Immature natural killer cell (primary cell): Measurements from ENCODE around the gene LRMDA. TPM values are rescaled to one million over a fixed set of nuclear protein-coding genes. Genes with fewer than 3 reads are reported as not detected.

Source experiments
- DNase-seq, 3 donors: peaks; one replicate each; pipeline ENCODE4 v3.0.0; 2022; ENCODE audit warnings: mixed read lengths in 1 of 3
- H3K27ac Mint-ChIP-seq, 6 donors: one replicate each; pipeline ENCODE4 v1.8.0; 2020; ENCODE audit warnings: mixed read lengths in 6 of 6, mild to moderate bottlenecking in 5 of 6, inconsistent platforms in 4 of 6, moderate library complexity in 3 of 6
- H3K27me3 Mint-ChIP-seq, 3 donors: one replicate each; pipeline ENCODE4 v1.8.0; 2020 to 2021; ENCODE audit warnings: low read depth in 3 of 3, mild to moderate bottlenecking in 3 of 3, mixed read lengths in 3 of 3, moderate library complexity in 3 of 3, inconsistent platforms in 1 of 3
- H3K36me3 Mint-ChIP-seq, 3 donors: one replicate each; pipeline ENCODE4 v1.8.0; 2020; ENCODE audit warnings: mixed read lengths in 3 of 3, inconsistent platforms in 2 of 3, mild to moderate bottlenecking in 2 of 3
- H3K4me1 Mint-ChIP-seq, 2 donors: one replicate each; pipeline ENCODE4 v1.8.0; 2020; ENCODE audit warnings: inconsistent platforms in 2 of 2, mild to moderate bottlenecking in 2 of 2, mixed read lengths in 2 of 2, moderate library complexity in 1 of 2
- H3K4me3 Mint-ChIP-seq, 5 donors: one replicate each; pipeline ENCODE4 v1.8.0; 2020; ENCODE audit warnings: mild to moderate bottlenecking in 5 of 5, mixed read lengths in 5 of 5, inconsistent platforms in 3 of 5, moderate library complexity in 3 of 5
- H3K9me3 Mint-ChIP-seq, 6 donors: one replicate each; pipeline ENCODE4 v1.8.0; 2020; ENCODE audit warnings: mild to moderate bottlenecking in 6 of 6, mixed read lengths in 6 of 6, inconsistent platforms in 4 of 6, moderate library complexity in 3 of 6
- polyA plus RNA-seq, 3 donors: library from polyadenylated mRNA; unstranded; fragments of 300-500 nt; fragmentation: Illumina TruSeq; gene quantifications; one replicate each; pipeline ENCODE4 v1.2.3, GENCODE V29; 2021

LRMDA gene
- polyA plus RNA-seq, 3 donors from 2014 or later, result 1.7 to 14.2 (median 2.3) TPM

DNA sequence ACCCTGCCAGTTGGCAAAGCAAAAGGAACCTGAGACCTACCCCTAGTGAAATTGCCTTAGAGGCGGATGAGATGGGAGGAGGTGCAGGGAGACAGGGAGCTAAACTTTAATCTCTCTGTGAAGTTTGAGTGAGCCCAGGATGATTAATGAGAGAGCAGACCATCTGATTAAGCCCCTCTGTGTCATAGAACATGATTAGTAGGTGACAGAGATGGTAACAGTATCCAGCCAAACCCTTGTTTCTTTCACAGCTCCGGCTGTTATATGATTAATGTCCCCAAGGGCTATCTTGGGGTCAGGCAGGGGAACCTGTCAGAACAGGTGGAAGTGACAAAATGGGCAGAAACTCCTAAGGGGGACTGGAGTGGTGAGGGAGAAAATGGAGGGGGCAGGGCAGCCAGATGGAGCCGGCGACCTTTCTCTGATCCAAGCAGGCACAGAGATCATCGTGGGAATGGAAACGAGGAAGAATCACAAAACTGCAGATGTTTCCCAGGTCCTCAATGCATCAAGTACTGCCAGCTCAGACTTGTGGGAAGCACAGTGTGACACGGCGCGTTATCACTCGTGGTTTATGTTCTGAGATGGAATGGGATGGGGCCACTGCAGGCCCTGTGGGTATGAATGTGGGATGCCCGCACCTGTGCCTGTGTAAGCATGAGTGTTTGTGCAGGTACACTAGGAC lies 684.2 kb downstream of the LRMDA start:
- DNase-seq, result no peak
- no peaks in the 10 kb centered on the region for H3K4me1 Mint-ChIP-seq
- H3K36me3 Mint-ChIP-seq, result no peaks in the 10 kb centered on the region
- peaks cover 0 to 1% (median 0%) of the 10 kb centered on the region in 6 donors for H3K9me3 Mint-ChIP-seq
- H3K4me3 Mint-ChIP-seq, result no peak overlapping the region
- no peak overlapping the region for H3K27ac Mint-ChIP-seq
- peaks cover 0 to 2% (median 0%) of the 10 kb centered on the region in 3 donors for H3K27me3 Mint-ChIP-seq

DNA sequence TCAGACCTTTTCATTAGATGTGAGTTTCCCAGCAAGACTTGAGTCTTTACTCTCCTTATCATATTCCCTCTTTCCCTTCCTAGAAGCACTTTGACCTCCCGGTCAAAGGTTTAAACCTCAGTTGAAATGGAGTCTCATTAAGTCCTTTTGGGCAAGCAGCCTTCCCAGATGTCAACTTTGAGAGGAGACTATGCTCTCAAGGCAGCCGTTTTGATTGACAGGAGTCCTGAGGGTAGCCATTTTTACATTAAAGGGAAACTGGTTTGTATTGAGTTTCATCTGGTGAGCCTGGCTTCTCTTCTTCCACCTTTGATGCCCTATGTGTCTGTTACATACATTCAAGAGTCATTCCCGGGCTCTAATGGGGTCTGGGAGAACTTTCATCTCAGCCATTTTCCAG lies 685.1 kb downstream of the LRMDA start:
- H3K4me1 Mint-ChIP-seq, result no peaks in the 10 kb centered on the region
- peaks cover 0 to 1% (median 0%) of the 10 kb centered on the region in 6 donors for H3K9me3 Mint-ChIP-seq
- no peak for DNase-seq

DNA sequence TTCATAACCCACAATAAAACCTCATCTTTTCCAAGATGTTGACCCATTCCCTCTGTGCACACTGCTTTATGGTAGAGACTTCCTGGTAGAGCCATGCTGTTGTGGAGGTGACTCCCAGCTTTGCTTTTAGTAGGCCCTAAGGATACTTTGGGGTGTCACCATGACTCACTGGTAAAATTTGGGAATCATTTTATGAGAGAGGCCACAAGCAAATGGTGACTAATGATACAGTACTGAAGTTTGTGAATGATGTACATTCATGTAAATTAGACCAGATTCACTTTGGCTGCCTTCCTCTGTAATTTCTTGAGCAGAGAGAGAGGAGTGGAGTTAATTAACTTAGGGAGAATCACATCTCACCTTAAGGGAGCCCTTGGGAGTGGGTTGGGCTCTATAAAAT lies 686.5 kb downstream of the LRMDA start:
- Mint-ChIP-seq H3K27ac (no peak overlapping the region), H3K4me1 (no peaks in the 10 kb centered on the region), H3K9me3 (peaks cover 0 to 1% (median 0%) of the 10 kb centered on the region in 6 donors), H3K27me3 (peaks cover 0 to 2% (median 0%) of the 10 kb centered on the region in 3 donors), H3K36me3 (no peaks in the 10 kb centered on the region), H3K4me3 (no peak overlapping the region)
- no peak for DNase-seq

More for the DNA sequence above, 685.1 kb downstream of the LRMDA start:
- H3K36me3 Mint-ChIP-seq, result no peaks in the 10 kb centered on the region
- H3K27ac Mint-ChIP-seq, result no peak overlapping the region
- no peak overlapping the region for H3K4me3 Mint-ChIP-seq
- H3K27me3 Mint-ChIP-seq, result peaks cover 0 to 2% (median 2%) of the 10 kb centered on the region in 3 donors

DNA sequence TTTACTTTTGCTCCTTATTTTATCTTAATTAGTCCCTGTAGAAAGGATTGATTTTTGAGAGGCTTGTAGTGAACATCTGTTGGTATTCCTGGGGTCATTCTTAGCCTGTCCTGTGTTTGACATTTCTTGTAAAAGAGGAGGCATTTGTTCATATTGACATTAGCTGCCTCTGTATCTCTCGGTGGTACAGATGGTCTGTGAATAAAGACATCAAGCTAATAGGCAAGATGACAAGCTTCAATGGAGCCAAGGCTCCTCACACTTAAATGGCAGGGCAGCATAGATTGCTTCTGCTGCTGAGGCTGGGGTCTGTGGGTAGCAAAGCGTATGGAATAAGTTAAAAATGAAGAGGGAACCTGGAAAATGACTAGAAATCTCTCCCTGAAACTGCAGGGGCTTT lies 687.6 kb downstream of the LRMDA start:
- no peak for DNase-seq
- H3K9me3 Mint-ChIP-seq, result no peaks in the 10 kb centered on the region
- H3K27me3 Mint-ChIP-seq, result peaks cover 0 to 2% (median 0%) of the 10 kb centered on the region in 3 donors
- no peaks in the 10 kb centered on the region for H3K4me1 Mint-ChIP-seq
- no peak overlapping the region for H3K27ac Mint-ChIP-seq
- H3K36me3 Mint-ChIP-seq, result no peaks in the 10 kb centered on the region
- no peak overlapping the region for H3K4me3 Mint-ChIP-seq

DNA sequence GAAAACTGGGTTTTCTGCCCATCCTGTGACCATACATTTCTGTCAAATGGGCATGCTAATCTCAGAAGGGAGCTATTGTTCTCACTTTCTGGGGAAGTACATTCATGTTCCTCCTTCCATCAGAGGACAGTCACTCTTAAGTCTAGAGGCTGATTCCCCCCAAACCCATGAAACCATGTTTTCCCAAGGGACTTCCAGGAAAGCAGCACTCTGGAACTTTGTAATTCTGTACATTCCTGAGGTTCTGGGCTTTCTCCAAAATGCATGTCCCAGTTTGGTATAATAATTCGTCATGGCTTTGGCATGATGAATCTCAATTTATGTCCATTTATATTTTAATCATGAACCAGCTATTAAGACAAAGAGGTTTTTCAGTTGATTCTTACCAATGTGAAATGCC lies 688.1 kb downstream of the LRMDA start:
- H3K4me1 Mint-ChIP-seq, result no peaks in the 10 kb centered on the region
- no peak overlapping the region for H3K4me3 Mint-ChIP-seq
- H3K27ac Mint-ChIP-seq, result no peak overlapping the region
- H3K36me3 Mint-ChIP-seq, result no peaks in the 10 kb centered on the region
- H3K9me3 Mint-ChIP-seq, result no peaks in the 10 kb centered on the region
- peaks cover 0 to 2% (median 0%) of the 10 kb centered on the region in 3 donors for H3K27me3 Mint-ChIP-seq
- DNase-seq, result no peak

DNA sequence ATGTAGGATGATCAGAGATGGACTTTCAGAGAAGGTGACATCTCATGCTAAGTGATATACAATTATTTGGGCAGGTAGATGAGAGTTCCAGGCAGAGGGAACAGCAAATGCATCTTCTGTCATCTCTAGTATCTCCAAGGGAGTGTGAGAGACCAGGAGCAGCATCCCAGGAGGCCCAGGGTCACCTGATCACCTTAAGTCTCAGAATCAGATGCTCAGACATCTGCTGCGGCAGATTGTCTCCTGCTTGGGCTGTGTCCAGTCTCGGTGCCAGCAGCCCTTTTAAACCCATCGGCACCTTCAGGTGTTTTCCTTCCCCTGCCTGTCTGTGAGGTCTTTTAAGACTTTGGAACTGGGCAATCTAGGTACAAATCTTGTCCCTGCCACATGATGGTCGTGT lies 690.6 kb downstream of the LRMDA start:
- H3K4me3 Mint-ChIP-seq, result no peak overlapping the region
- peaks cover 0 to 2% (median 0%) of the 10 kb centered on the region in 3 donors for H3K27me3 Mint-ChIP-seq
- DNase-seq, result no peak
- peaks cover 0 to 3% (median 0%) of the 10 kb centered on the region in 6 donors for H3K9me3 Mint-ChIP-seq
- H3K27ac Mint-ChIP-seq, result no peak overlapping the region
- H3K36me3 Mint-ChIP-seq, result no peaks in the 10 kb centered on the region
- no peaks in the 10 kb centered on the region for H3K4me1 Mint-ChIP-seq

DNA sequence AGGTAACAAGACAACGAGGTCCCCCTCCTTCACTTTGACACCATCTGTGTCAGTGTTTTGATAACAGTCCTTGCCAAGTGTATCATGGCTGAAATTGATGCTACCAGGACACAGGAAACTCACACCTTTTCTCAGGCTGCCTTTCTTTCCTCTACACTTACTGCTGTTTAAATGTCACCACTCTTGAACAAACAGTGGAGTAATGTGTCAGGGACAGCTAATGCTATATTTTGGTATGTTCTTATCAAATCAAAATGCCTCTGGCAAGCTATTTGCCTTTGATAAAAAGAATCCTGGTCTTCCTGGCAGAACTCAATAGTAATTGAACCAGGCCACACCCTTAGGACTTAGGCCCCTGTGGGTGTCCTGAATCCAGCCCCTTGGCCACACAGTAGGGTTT lies 692.9 kb downstream of the LRMDA start:
- Mint-ChIP-seq H3K4me3 (no peak overlapping the region), H3K27me3 (peaks cover 0 to 6% (median 2%) of the 10 kb centered on the region in 3 donors), H3K9me3 (peaks cover 0 to 5% (median 0%) of the 10 kb centered on the region in 6 donors), H3K36me3 (no peaks in the 10 kb centered on the region), H3K27ac (no peak overlapping the region), H3K4me1 (no peaks in the 10 kb centered on the region)
- no peak for DNase-seq

DNA sequence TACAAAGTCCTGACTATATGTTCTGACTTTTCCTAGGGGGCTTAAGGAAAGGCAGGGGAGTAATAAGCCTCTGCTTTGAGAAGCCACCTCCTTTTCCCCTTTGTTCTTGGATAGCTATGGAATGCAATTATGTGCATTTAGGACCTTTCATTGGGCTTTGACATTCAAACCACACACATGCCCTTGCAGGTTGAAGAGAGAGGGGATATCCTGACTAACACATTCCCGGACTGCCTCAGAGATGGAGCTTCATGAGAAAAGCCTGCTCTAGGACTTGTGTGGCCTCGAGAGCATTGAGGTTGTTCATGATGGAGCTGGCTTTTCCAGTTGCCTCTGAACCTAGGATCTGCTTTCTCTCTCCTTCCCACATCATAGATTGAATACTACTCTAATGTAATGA lies 694.5 kb downstream of the LRMDA start:
- H3K27ac Mint-ChIP-seq, result no peak overlapping the region

DNA sequence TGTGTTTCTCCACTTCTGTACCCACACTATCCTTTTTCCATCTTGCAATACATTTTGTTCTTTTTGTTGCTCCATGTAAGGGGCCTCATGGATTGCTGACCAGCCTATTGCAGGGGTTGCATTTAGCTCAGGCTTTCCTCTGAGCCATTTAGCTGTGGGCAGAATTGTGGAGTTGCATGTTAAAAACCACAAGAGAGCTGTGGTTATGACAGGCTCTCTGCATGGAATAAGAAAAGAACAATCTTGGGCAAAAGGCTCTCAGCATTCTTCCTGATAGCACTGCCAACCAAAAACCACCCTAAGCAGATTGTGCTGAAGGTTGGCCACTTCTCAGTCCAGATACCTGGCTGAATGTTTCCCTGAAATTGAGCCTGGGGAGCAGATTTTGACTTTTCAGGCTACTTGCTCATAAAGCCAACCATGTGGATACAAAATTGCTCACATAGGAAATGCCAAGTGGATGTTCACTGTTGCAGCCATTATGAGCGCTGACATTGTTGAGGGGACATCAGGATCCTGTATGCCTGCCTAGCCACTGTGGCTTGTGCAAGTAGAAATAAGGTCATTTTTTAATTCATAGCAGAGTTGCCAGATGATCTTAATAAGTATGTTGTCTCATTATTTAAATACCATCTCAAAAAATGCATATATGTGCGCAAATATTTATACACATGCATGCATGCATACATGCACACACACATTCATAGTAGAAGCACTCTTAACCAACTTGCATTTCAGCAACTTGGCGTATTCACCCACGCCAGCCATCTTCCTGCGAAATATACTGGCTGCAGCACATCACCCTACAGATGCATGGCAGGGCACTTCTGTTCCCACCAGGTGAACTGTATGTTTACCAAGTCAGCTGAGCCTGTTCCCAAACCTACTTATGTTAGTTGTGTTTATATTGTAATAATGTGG lies 695.4 kb downstream of the LRMDA start:
- DNase-seq, result no peak
- Mint-ChIP-seq H3K9me3 (peaks cover 0 to 5% (median 0%) of the 10 kb centered on the region in 6 donors), H3K27me3 (peaks cover 0 to 3% (median 2%) of the 10 kb centered on the region in 3 donors), H3K36me3 (no peaks in the 10 kb centered on the region), H3K4me1 (no peaks in the 10 kb centered on the region), H3K27ac (no peak overlapping the region), H3K4me3 (no peak overlapping the region)

More for the DNA sequence above, 694.5 kb downstream of the LRMDA start:
- no peaks in the 10 kb centered on the region for H3K36me3 Mint-ChIP-seq
- no peaks in the 10 kb centered on the region for H3K4me1 Mint-ChIP-seq
- peaks cover 0 to 6% (median 2%) of the 10 kb centered on the region in 3 donors for H3K27me3 Mint-ChIP-seq
- no peak for DNase-seq
- no peak overlapping the region for H3K4me3 Mint-ChIP-seq
- peaks cover 0 to 5% (median 0%) of the 10 kb centered on the region in 6 donors for H3K9me3 Mint-ChIP-seq

DNA sequence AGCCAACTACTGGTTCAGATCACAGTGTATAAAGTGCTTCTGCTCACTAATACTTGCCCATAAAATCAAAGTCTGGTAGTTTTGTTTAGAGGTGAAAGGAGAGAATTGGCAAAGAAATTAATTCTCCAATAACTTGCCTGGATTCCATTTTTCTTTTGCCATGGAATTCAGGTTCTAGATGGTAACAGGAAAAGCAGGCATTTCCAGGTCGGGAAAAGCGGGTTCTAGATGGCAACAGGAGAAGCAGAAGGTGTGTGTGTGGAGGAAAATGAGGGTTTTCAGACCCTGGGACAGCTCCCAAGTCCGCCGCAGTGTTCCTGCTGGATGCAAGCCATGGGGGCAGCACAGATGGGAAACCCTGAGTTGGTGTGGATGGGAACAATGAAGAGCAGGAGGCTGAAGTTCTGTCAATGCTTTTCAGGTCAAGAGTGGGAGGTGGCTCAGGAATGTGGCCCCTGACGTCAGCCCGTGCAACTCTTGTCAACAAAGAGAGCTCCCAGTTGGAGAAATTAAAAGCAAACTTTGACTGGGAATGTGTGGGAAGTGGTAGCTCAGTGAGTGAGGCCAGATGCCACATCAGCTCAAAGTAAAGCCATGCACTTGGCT lies 696.7 kb downstream of the LRMDA start:
- H3K27ac Mint-ChIP-seq, result no peak overlapping the region
- H3K9me3 Mint-ChIP-seq, result peaks cover 0 to 5% (median 0%) of the 10 kb centered on the region in 6 donors
- H3K4me1 Mint-ChIP-seq, result no peaks in the 10 kb centered on the region
- no peak for DNase-seq
- no peak overlapping the region for H3K4me3 Mint-ChIP-seq
- H3K27me3 Mint-ChIP-seq, result peaks cover 1 to 3% (median 2%) of the 10 kb centered on the region in 3 donors
- no peaks in the 10 kb centered on the region for H3K36me3 Mint-ChIP-seq

DNA sequence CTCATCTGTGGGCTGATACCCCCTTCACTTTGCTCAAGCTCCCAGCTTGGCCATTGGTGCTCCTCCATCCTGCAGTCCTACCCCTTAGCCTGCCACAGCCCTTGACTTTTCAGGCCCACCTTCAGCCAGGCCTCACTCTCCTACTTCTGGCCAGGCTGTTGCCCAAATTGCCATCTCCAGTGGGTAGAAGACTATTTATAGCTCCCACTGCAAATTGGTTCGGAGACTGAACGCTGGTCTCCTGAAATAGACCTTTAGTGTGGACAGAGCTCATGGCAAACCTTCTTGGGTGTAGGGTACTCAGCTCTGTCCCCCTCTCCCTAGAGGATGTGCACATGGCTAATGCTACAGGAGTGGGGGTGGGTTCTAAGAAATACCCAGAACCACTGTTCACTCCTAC lies 697.8 kb downstream of the LRMDA start:
- no peaks in the 10 kb centered on the region for H3K4me1 Mint-ChIP-seq
- DNase-seq, result no peak
- H3K36me3 Mint-ChIP-seq, result no peaks in the 10 kb centered on the region
- peaks cover 1 to 3% (median 2%) of the 10 kb centered on the region in 3 donors for H3K27me3 Mint-ChIP-seq
- peaks cover 0 to 5% (median 0%) of the 10 kb centered on the region in 6 donors for H3K9me3 Mint-ChIP-seq
- no peak overlapping the region for H3K4me3 Mint-ChIP-seq
- no peak overlapping the region for H3K27ac Mint-ChIP-seq

DNA sequence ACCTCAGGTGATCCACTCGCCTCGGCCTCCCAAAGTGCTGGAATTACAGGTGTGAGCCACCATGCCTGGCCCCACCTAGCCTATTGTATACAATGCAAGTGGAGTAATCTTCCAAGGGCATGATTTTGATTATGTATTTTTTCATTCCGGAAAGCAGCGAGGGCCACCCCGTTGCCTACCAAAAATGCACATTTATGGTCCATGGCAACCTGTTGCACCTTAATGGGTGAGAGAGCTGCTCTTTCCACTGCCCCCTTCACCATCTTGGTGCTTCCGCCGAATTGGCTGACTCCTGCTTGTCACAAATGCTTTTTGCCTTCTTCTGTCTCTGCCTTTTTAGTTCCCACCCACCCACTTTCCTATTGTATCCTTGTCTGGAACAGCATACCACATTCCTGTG lies 699.5 kb downstream of the LRMDA start:
- H3K27ac Mint-ChIP-seq, result no peak overlapping the region
- H3K9me3 Mint-ChIP-seq, result peaks cover 0 to 2% (median 0%) of the 10 kb centered on the region in 6 donors
- peaks cover 1 to 3% (median 2%) of the 10 kb centered on the region in 3 donors for H3K27me3 Mint-ChIP-seq
- H3K4me1 Mint-ChIP-seq, result no peaks in the 10 kb centered on the region
- no peak for DNase-seq
- no peaks in the 10 kb centered on the region for H3K36me3 Mint-ChIP-seq
- H3K4me3 Mint-ChIP-seq, result no peak overlapping the region

DNA sequence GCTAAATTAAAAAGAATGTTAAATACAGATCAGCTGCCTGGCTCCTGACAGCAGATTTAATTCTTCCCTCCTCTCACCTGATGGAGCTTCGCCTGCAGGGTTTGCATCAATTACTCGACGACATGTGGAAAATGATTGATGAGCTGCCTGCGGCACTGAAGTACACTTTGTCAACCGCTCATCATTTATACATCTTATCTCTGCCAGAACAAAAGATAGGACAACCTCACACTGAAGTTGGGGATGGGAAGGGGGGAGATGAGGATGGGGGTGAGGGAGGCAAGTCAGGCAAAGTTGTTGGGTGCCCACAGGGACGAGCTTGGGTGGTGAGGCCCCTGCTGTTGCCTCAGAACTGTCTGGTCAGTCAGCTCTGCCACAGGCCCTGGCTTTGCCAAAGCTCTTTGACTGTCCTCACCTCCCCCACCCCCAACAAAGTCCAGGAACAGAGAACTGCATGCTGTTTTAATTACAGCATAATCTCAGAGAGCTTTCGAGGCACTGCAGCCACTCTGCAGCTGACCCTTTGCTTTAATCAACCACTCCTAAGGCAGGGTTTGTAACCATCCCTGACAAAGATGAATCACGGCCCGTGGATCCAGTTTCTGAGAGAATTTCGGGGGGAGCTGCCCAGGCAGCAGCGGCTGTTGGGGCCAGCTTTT lies 702.3 kb downstream of the LRMDA start:
- Mint-ChIP-seq H3K4me1 (no peaks in the 10 kb centered on the region), H3K27me3 (peaks cover 0 to 4% (median 1%) of the 10 kb centered on the region in 3 donors), H3K27ac (no peak overlapping the region), H3K9me3 (no peaks in the 10 kb centered on the region), H3K4me3 (no peak overlapping the region), H3K36me3 (no peaks in the 10 kb centered on the region)
- no peak for DNase-seq
